ENCODE results near the gene ATP9B.
A peak's percentile ranks its signal among the peaks of the same experiment; 100 is the strongest.

DNA sequence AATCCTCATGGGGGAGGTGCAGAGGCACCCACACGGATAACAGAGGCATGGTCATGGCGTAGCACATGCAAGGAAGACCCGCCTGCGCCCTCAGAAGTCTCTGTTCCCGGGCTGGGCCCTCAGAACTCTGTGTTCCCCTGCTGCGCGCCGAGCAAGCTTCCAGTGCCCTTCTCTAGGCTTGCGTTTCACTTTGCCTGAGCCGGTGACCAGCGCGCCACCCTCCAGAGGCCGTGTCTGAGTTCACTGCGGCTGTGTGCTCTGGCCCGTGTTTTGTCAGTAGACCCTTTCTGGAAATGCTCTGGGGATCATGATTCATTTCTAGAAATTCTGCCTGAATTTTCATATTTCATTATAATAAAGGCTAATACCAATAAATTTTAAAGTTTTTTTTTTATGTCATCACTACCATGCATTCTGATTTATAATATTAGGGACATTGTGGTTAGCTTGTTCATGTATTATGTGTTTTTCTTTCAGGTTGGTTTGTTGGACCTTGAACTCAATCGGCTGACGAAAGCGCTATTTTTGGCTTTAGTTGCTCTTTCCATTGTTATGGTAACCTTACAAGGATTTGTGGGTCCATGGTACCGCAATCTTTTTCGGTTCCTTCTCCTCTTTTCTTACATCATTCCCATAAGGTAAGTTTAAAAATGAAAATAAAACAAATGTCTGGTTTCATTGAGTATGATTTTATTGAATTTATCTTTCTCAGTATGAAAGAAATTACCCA lies 183.9 kb downstream of the ATP9B start:
- TF ChIP-seq, protein P1, sequence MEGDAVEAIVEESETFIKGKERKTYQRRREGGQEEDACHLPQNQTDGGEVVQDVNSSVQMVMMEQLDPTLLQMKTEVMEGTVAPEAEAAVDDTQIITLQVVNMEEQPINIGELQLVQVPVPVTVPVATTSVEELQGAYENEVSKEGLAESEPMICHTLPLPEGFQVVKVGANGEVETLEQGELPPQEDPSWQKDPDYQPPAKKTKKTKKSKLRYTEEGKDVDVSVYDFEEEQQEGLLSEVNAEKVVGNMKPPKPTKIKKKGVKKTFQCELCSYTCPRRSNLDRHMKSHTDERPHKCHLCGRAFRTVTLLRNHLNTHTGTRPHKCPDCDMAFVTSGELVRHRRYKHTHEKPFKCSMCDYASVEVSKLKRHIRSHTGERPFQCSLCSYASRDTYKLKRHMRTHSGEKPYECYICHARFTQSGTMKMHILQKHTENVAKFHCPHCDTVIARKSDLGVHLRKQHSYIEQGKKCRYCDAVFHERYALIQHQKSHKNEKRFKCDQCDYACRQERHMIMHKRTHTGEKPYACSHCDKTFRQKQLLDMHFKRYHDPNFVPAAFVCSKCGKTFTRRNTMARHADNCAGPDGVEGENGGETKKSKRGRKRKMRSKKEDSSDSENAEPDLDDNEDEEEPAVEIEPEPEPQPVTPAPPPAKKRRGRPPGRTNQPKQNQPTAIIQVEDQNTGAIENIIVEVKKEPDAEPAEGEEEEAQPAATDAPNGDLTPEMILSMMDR (IDR thresholded peaks at IDR 0.05): no peak
- no peak for TF ChIP-seq POLR2A (IDR thresholded peaks at IDR 0.05; ENCODE audit: low read depth)
- TF ChIP-seq POLR2AphosphoS5 (IDR thresholded peaks at IDR 0.05): peak in 1 of 2 donors; percentile 23
- no peak for TF ChIP-seq EP300 (IDR thresholded peaks at IDR 0.05)
